Measurements from ENCODE around the gene NFKBIE. TPM values are rescaled to one million over a fixed set of nuclear protein-coding genes. Genes with fewer than 3 reads are reported as not detected.
A peak's percentile ranks its signal among the peaks of the same experiment; 100 is the strongest.

NFKBIE gene
- total and polyA plus RNA-seq, 2 experiments from 2014 or later: 12.5 to 34.2 TPM

DNA sequence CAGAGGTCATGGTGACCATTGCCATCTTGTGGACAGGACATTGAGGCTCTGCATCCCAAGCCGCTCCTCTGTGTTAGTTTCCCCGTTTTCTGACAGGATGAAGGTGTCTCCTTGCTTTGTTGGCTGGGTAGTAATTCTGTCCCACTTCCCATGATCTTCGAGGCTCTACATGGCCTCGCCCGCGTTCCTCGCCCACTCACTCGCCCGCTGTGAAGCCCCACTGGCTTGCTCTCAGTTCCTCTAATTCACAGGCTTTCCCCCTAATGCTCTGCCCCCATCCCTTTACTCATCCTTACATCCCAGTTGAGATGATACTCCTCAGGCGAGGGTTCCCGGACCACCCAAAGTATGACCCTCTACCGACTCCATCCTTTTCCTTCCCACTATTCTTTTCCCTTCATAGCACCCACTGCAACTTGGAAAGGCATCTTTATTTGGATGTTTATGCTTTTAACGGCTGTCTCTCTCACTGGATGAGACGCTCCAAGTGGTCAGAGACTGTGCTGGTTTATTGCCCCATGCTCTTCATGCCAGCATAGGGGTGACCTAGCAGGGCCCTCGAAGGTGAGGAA, 7.5 kb downstream of the NFKBIE start:
- H3K4me3 ChIP-seq: peak overlapping the region; percentile 88
- H3K9me3 ChIP-seq (ENCODE audit: low read depth): no peaks in the 10 kb centered on the region
- no peak for DNase-seq (ENCODE audit: low read depth in 1 of 2, low spot score in 1 of 2)
- H3K27me3 ChIP-seq: no peaks in the 10 kb centered on the region
- H3K36me3 ChIP-seq: peaks cover 30% of the 10 kb centered on the region
- no peak overlapping the region for H3K27ac ChIP-seq
- no peaks in the 10 kb centered on the region for H3K4me1 ChIP-seq (ENCODE audit: low read depth)
- TF ChIP-seq, protein P1, sequence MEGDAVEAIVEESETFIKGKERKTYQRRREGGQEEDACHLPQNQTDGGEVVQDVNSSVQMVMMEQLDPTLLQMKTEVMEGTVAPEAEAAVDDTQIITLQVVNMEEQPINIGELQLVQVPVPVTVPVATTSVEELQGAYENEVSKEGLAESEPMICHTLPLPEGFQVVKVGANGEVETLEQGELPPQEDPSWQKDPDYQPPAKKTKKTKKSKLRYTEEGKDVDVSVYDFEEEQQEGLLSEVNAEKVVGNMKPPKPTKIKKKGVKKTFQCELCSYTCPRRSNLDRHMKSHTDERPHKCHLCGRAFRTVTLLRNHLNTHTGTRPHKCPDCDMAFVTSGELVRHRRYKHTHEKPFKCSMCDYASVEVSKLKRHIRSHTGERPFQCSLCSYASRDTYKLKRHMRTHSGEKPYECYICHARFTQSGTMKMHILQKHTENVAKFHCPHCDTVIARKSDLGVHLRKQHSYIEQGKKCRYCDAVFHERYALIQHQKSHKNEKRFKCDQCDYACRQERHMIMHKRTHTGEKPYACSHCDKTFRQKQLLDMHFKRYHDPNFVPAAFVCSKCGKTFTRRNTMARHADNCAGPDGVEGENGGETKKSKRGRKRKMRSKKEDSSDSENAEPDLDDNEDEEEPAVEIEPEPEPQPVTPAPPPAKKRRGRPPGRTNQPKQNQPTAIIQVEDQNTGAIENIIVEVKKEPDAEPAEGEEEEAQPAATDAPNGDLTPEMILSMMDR (IDR thresholded peaks at IDR 0.05; ENCODE audit: low read depth, low read length): no peak

- Histone ChIP-seq H3K27me3 (no peaks in the 10 kb centered on the region), H3K36me3 (peaks cover 36% of the 10 kb centered on the region), H3K27ac (peak within 1 kb of the TSS; percentile 81)
Observed at GRCh38 chr6:44257025-44257752, 8.2 kb downstream of the NFKBIE start, which contains the start of gene SLC35B2. SLC35B2 (minus strand) TSS chr6:44257528; CDS start chr6:44257410, 118 bp downstream.

GRCh38 chr6:44256775-44257024, 8.7 kb downstream of the NFKBIE start:
- peaks cover 41% of the 10 kb centered on the region for H3K36me3 ChIP-seq
- no peak for DNase-seq (ENCODE audit: low read depth in 1 of 2, low spot score in 1 of 2)
- peak overlapping the region; percentile 81 for H3K27ac ChIP-seq

More at GRCh38 chr6:44257025-44257752, 8.2 kb downstream of the NFKBIE start, which contains the start of gene SLC35B2:
- DNase-seq (ENCODE audit: low read depth in 1 of 2, low spot score in 1 of 2): peak; percentile 83
- Histone ChIP-seq H3K4me3 (peak within 1 kb of the TSS; percentile 88), H3K9me3 (ENCODE audit: low read depth) (no peaks in the 10 kb centered on the region), H3K4me1 (ENCODE audit: low read depth) (no peaks in the 10 kb centered on the region)
- TF ChIP-seq, protein P1 (IDR thresholded peaks at IDR 0.05; ENCODE audit: low read depth, low read length): peak; percentile 39

GRCh38 chr6:44255871-44256774, 9.2 kb downstream of the NFKBIE start:
- Histone ChIP-seq H3K9me3 (ENCODE audit: low read depth) (no peaks in the 10 kb centered on the region), H3K36me3 (peaks cover 47% of the 10 kb centered on the region), H3K4me3 (peak overlapping the region; percentile 88), H3K27ac (peak overlapping the region; percentile 81), H3K4me1 (ENCODE audit: low read depth) (no peaks in the 10 kb centered on the region), H3K27me3 (no peaks in the 10 kb centered on the region)
- no peak for DNase-seq (ENCODE audit: low read depth in 1 of 2, low spot score in 1 of 2)
- TF ChIP-seq, protein P1 (IDR thresholded peaks at IDR 0.05; ENCODE audit: low read depth, low read length): no peak

More at GRCh38 chr6:44256775-44257024, 8.7 kb downstream of the NFKBIE start:
- Histone ChIP-seq H3K4me3 (peak overlapping the region; percentile 88), H3K27me3 (no peaks in the 10 kb centered on the region), H3K9me3 (ENCODE audit: low read depth) (no peaks in the 10 kb centered on the region), H3K4me1 (ENCODE audit: low read depth) (no peaks in the 10 kb centered on the region)
- TF ChIP-seq, protein P1 (IDR thresholded peaks at IDR 0.05; ENCODE audit: low read depth, low read length): no peak

DNA sequence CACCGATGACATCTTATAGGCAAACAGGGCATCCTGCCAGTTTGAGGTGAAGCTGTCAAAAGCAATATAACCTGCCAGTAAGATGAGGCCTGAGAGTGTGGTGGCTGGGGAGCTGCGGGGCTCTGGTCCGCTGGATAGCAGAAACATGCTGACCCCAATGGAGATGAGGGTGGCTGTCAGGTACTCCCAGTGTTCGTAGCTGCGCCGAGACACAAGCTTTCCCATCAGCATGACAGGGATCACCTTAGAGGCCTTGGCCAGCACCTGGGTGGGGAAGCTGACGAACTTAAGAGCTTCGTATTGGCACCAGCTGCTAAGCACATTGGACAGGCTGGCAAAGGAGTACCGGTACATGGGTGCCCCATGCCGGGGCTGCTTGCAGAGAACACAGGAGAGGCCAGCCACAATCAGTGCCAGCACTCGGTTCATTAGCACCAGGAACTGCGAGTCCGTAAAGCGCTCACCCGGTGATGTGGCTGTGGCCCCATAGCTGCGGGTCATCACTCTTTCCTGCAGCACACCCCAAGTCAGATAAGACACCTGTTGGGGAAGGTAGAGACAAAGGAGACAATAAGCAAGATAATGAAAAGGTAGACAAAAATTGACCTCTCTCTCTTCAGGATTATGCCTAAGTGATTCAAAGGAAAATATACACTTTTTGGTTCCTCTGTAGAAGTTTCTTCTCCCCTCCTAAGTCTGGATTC, 10.1 kb downstream of the NFKBIE start:
- DNase-seq (ENCODE audit: low read depth in 1 of 2, low spot score in 1 of 2): no peak
- H3K27ac ChIP-seq: peak overlapping the region; percentile 8
- no peak overlapping the region for H3K4me3 ChIP-seq
- H3K36me3 ChIP-seq: peaks cover 56% of the 10 kb centered on the region
- no peaks in the 10 kb centered on the region for H3K9me3 ChIP-seq (ENCODE audit: low read depth)
- no peaks in the 10 kb centered on the region for H3K4me1 ChIP-seq (ENCODE audit: low read depth)
- H3K27me3 ChIP-seq: no peaks in the 10 kb centered on the region
- TF ChIP-seq, protein P1 (IDR thresholded peaks at IDR 0.05; ENCODE audit: low read depth, low read length): no peak
